Measurements from ENCODE around the gene AMN.

The AMN gene

DNA sequence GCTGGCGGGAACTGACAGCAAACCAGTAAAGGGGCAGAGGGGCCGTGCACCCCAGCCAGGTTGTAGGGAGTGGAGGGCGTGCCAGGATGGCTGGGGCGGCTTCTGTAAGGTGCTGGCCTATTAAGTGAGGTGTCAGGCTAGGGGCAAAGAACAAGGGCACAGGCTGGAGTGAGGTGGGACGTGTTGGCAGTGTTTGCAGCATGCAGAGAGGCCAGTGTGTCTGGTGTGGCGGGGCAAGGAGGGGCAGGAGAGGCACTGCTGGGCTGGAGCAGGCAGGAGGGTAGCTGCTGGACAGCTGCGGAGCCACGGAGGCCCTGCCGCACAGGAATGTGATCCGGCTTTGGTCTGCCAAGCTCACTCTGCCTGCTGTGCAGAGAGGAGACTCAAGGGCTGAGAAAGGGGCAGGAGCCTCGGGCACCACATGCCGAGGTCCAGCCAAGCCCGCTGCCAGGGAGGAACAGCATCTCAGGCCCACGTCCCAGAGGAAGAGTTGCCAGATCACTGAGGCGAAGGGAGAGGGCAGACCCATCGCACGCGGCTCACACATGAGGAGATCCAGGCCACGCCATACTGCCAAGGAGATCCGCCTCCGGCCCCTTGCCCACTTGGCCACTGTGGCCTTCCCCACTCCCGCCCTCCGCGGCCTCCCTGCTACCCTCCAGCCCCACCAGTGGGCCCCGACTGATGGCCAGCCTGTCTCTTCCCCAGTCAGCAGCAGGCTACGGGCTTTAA is 46.8 kb downstream of the AMN start:
- no peak for DNase-seq

DNA sequence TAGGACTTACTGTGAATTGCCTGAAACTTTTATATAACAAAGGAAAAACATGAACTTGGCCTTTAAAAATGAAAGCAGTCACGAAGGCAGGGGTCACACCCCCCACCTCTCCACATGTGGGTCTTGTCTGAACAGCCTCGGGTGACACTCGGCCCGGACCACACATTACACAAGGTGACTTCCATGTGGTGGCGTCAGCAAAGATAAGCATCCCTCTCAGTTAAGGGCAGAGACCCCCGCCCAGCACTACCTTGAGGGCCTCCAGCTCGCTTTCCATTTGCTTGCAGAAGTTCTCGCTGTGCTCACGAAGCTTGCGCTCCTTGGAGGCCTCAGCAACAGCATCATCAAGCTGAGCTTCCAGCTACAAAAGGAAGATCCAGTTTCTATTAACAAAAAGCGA is 47.4 kb downstream of the AMN start:
- no peak for DNase-seq

DNA sequence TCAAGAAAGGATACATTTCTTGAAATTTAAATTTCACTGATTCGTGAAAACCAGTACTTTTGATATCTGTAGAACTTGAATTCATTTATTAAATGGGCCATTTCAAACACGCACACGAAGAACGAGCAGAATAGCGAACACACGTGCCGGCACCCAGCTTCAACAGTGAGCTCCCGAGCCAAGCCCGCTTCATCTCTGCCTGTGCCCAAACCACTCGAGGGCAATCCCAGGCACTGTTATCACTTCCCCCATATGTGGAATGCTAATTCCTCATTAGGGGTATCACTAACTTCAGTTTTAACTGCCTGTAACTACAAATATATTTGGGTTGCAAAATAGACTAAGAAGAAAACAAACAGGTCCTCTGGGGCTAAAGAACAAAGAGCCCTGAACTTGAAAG is 48.0 kb downstream of the AMN start:
- DNase-seq, result no peak

DNA sequence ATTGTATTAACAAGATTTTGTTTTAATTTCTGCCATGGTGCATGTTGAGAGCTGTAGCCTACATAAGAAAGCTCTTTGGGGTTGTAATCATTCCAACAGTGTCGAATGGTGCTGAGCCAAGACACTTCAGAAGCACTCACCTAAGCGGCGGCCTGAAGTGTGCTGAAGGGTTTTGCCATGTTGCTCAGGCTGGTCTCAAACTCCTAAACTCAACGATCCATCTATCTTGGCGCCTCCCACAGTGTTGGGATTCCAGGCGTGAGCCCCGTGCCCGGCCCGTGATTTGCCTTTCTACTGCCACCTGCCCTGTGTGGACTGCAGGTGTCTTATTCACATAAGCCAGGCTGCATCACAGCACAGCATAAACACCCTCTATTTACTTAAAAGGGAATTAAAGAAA is 48.9 kb downstream of the AMN start:
- no peak for DNase-seq

DNA sequence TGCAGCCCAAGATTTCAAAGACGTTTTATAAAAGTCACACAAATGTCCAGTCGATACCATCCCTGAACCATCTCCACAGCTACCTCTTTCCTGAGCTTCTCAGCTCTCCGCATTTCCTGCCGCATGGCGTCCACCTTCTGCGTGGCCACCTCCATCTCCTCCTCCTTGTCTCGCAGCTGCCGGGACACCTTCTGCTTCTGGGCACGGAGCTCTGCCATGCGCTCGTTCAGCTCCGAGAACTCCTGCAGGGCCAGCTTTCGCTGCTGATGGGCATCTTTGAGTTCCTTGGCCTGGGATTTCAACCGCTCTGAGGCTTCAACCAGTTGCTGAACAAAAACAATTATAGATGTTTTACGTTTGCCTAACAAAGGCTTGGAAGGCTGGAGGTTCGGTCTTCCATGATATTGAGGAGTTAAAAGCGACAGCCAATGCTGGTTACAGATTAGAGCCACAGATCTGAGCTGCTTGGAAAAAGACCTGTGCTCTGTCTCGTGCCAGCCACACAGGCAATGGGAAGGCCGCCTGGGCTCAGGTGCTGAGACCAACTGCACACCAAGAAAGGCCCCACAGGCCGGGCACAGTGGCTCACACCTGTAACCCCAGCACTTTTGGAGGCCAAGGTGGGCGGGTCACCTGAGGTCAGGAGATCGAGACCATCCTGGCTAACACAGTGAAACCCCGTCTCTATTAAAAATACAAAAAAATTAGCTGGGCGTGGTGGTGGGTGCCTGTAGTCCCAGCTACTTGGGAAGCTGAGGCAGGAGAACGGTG is 49.6 kb downstream of the AMN start:
- DNase-seq, result no peak

DNA sequence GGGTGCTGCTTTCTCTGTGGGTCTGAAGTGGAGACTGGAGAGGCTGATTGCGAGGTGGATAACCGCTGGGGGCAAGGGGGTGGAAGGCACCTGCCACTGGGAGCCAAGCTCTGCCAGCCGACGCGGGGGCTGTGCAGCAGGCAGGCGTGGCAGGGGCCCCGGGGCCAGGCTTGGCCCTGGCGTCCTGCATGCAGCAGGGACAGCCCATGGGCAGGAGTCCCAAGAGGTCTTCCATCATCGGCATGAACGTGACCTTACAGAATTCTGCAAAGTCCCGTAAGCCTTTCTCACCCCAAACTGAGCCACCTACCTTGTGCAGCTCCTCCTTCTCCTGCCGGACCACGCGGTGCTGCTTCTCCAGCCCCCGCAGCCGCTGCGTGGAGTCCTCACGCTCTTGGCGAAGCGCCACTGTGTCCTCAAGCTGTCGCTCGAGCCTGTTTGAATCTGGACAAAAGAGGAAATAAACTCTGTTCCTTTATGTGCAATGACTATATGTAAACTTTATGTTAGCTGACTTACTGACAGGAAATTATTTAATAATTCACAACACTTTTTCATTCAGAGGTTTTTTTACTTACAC is 51.3 kb downstream of the AMN start:
- DNase-seq, result no peak

DNA sequence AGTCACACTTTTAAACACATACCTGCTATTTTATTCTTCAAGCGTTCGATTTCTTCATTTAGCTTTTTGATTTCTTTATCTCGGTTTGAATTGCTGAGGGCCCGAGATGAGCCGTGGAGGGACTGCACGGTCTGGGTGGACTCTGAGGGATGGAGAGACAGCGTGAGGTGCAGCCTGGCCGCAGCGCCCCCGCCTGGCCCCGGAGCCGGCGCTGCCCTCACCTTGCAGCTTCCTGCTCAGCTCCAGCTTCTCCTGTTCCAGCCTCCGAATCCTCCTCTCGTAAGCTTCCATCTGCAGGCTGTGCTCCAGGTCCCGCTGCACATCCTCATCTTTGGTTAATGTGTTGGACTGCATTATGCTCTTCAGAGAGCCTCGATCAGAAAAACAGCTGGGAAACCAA is 53.2 kb downstream of the AMN start:
- DNase-seq, result no peak

DNA sequence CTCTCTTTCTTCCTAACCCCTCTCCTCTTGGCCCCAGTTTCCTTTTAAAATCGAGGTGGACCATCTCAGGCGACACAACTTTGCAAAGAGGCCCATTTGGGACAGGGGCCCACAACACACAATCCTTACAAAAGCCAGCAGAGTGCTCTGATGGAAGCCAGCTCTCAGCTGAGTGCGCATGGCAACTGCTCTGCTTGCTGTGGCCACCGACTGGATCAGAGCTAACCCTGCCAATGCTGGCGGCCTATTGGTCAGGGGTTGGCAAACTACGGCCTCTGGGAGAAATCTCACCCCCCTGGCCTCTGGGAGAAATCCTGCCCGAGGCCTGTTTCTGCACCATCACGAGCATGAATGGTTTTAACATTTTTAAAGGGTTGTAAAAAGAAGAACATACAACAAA is 55.0 kb downstream of the AMN start:
- no peak for DNase-seq

DNA sequence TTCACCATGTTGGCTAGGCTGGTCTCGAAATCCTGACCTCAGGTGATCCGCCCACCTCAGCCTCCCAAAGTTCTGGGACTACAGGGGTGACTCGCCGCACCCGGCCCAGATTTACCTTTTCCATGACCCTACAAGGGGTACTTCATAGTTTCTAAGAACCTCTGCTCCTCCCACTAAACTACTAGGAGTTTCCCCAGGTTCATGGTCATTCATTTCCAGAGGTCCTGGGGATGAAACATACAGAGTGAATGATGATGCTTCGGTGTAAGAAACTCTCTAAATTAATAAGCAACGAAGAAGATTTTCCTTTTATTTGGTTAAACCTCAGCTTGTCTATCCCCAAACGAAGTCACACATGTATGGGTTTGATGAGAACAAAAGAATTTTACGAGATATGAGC is 56.9 kb downstream of the AMN start:
- no peak for DNase-seq

DNA sequence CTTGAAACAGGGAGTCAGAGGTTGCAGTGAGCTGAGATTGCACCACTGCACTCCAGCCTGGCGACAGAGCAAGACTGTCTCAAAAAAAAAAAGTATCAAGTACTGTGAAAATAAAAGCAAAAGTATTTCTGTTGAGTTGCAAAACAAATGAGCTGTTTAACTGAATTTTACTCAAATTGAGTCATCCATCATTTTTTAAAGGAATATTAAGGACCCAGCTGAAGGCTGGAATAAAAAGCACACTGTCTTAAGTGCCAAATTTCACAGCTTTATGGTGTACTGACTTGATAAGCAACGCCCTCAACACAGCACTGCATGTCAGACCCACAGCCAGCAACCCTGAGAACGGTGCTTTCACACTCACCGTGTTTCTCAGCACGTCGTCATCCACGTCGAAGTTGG is 57.9 kb downstream of the AMN start:
- no peak for DNase-seq

All from COR-L47 (cell line).